PFSK-1 (cell line): ENCODE data around the gene GGTA1. TPM values are rescaled to one million over a fixed set of nuclear protein-coding genes. Genes with fewer than 3 reads are reported as not detected.

ENCODE experiments used
- FOXP2 ChIP-seq: optimal IDR thresholded peaks from 2 replicates; pipeline ENCODE3; 2011; ENCODE audit warnings: borderline replicate concordance, control low read depth, inconsistent platforms; ENCODE audit not compliant: insufficient read depth; ENCODE audit errors: extremely low read length, extremely low read depth
- POLR2AphosphoS5 ChIP-seq: IDR thresholded peaks from 2 replicates; pipeline ENCODE4 v1.6.1; 2012; ENCODE audit warnings: low read depth, mild to moderate bottlenecking, control low read depth, low read length, moderate library complexity
- REST ChIP-seq, 2 experiments: IDR thresholded peaks; 2 replicates each; pipeline versions ENCODE4 v1.6.1 to v1.8.0; 2011 to 2012; ENCODE audit warnings: low read depth in 2 of 2, low read length in 2 of 2, control low read depth in 1 of 2, inconsistent platforms in 1 of 2, mild to moderate bottlenecking in 1 of 2, moderate library complexity in 1 of 2; ENCODE audit not compliant: insufficient read depth in 1 of 2
- SIN3A ChIP-seq: IDR thresholded peaks from 2 replicates; pipeline ENCODE4 v1.6.1; 2012; ENCODE audit warnings: mild to moderate bottlenecking, low read length, moderate library complexity, borderline replicate concordance; ENCODE audit not compliant: insufficient read depth
- TAF1 ChIP-seq: IDR thresholded peaks from 2 replicates; pipeline ENCODE4 v1.6.1; 2012; ENCODE audit warnings: low read length, control low read depth, borderline replicate concordance; ENCODE audit not compliant: insufficient read depth
- polyA plus RNA-seq: library from polyadenylated mRNA; unstranded; fragments of >200 nt; gene quantifications from one replicate; pipeline ENCODE4 v1.2.1, GENCODE V29; 2012; ENCODE audit warnings: low read depth, missing spikeins; ENCODE audit not compliant: insufficient read length

The GGTA1 gene
- not detected for polyA plus RNA-seq

GRCh38 chr9:121499427-121500164 lies at the start of gene GGTA1:
GGTA1 (minus strand) TSS chr9:121499844; CDS start chr9:121467922, 31,922 bp downstream.
- no peak for TF ChIP-seq TAF1
- TF ChIP-seq FOXP2: no peak

GRCh38 chr9:121548666-121549065 lies 49.0 kb upstream of the GGTA1 start:
- TF ChIP-seq TAF1 (no peak), FOXP2 (no peak), POLR2AphosphoS5 (no peak), REST (IDR thresholded peaks at IDR 0.05; ENCODE audit: insufficient read depth in 1 of 2, low read depth in 2 of 2, low read length in 2 of 2) (no peak), SIN3A (no peak)

GRCh38 chr9:121545875-121546423 lies 46.3 kb upstream of the GGTA1 start:
- TF ChIP-seq POLR2AphosphoS5 (no peak), SIN3A (no peak), TAF1 (no peak), REST (IDR thresholded peaks at IDR 0.05; ENCODE audit: insufficient read depth in 1 of 2, low read depth in 2 of 2, low read length in 2 of 2) (no peak), FOXP2 (peak; percentile 72)

- no peak for TF ChIP-seq FOXP2
- TF ChIP-seq TAF1: no peak
- no peak for TF ChIP-seq SIN3A
- TF ChIP-seq POLR2AphosphoS5: no peak
- TF ChIP-seq REST (IDR thresholded peaks at IDR 0.05; ENCODE audit: insufficient read depth in 1 of 2, low read depth in 2 of 2, low read length in 2 of 2): no peak
Observed at GRCh38 chr9:121545150-121545874, 45.7 kb upstream of the GGTA1 start.

- TF ChIP-seq POLR2AphosphoS5 (no peak), REST (IDR thresholded peaks at IDR 0.05; ENCODE audit: insufficient read depth in 1 of 2, low read depth in 2 of 2, low read length in 2 of 2) (no peak), TAF1 (no peak), SIN3A (no peak), FOXP2 (no peak)
Observed at GRCh38 chr9:121542025-121542424, 42.4 kb upstream of the GGTA1 start.
